NB4 (cell line): ENCODE measurements around the gene SH3PXD2A.

Experiments
- CTCF ChIP-seq: IDR thresholded peaks from one replicate; pipeline ENCODE4 v1.5.1; 2012; ENCODE audit warnings: low read depth, low read length
- MYC ChIP-seq: IDR thresholded peaks from 2 replicates; pipeline ENCODE4 v1.6.1; 2011; ENCODE audit warnings: low read depth, low read length
- POLR2A ChIP-seq: IDR thresholded peaks from 2 replicates; pipeline ENCODE4 v1.6.1; 2011; ENCODE audit warnings: mild to moderate bottlenecking; ENCODE audit not compliant: insufficient read length; ENCODE audit errors: extremely low read depth

GRCh38 chr10:103798511-103798910 lies 56.9 kb downstream of the SH3PXD2A start:
- TF ChIP-seq CTCF (no peak), POLR2A (no peak), MYC (no peak)
